Measurements from ENCODE around the gene CALHM5.

Gene CALHM5

GRCh38 chr6:116507324-116507723, 4.1 kb upstream of the CALHM5 start:
- no peak for TF ChIP-seq CTCF (conservative IDR thresholded peaks at IDR 0.05; ENCODE audit: control insufficient read depth, insufficient read depth, low read depth, low read length)
- no peak overlapping the region for H3K4me3 ChIP-seq (ENCODE audit: control insufficient read depth, low read depth, low read length)
- peak; percentile 66 for DNase-seq (ENCODE audit: low read depth)

- no peak for TF ChIP-seq CTCF (conservative IDR thresholded peaks at IDR 0.05; ENCODE audit: control insufficient read depth, insufficient read depth, low read depth, low read length)
- H3K4me3 ChIP-seq (ENCODE audit: control insufficient read depth, low read depth, low read length): no peak overlapping the region
- no peak for DNase-seq (ENCODE audit: low read depth)
These were observed 2.9 kb upstream of the CALHM5 start for GRCh38 chr6:116508527-116508926.

GRCh38 chr6:116512111-116512559, 696 bp downstream of the CALHM5 start:
- peak overlapping the region; percentile 32 for H3K4me3 ChIP-seq (ENCODE audit: control insufficient read depth, low read depth, low read length)
- DNase-seq (ENCODE audit: low read depth): peak; percentile 21
- no peak for TF ChIP-seq CTCF (conservative IDR thresholded peaks at IDR 0.05; ENCODE audit: control insufficient read depth, insufficient read depth, low read depth, low read length)

GRCh38 chr6:116512734-116513133, 1.3 kb downstream of the CALHM5 start:
- no peak for DNase-seq (ENCODE audit: low read depth)
- H3K4me3 ChIP-seq (ENCODE audit: control insufficient read depth, low read depth, low read length): peak overlapping the region; percentile 32
- no peak for TF ChIP-seq CTCF (conservative IDR thresholded peaks at IDR 0.05; ENCODE audit: control insufficient read depth, insufficient read depth, low read depth, low read length)

- no peak for TF ChIP-seq CTCF (conservative IDR thresholded peaks at IDR 0.05; ENCODE audit: control insufficient read depth, insufficient read depth, low read depth, low read length)
- no peak for DNase-seq (ENCODE audit: low read depth)
- H3K4me3 ChIP-seq (ENCODE audit: control insufficient read depth, low read depth, low read length): peak overlapping the region; percentile 32
These were observed 1.9 kb downstream of the CALHM5 start for GRCh38 chr6:116513224-116513875.

- no peak for DNase-seq (ENCODE audit: low read depth)
- no peak overlapping the region for H3K4me3 ChIP-seq (ENCODE audit: control insufficient read depth, low read depth, low read length)
- no peak for TF ChIP-seq CTCF (conservative IDR thresholded peaks at IDR 0.05; ENCODE audit: control insufficient read depth, insufficient read depth, low read depth, low read length)
These were observed 2.7 kb downstream of the CALHM5 start for GRCh38 chr6:116514111-116514510.

All from fibroblast of mammary gland (primary cell).